Stomach (tissue), 4 donors: ENCODE results near the gene GNG7.

Source experiments
- EP300 ChIP-seq: sonication (generic); formaldehyde crosslinking; IDR thresholded peaks from one replicate; pipeline ENCODE4 v1.6.1; 2017; ENCODE audit warnings: antibody characterized with exemption
- POLR2A ChIP-seq, 4 donors: fragments of 450-650 bp; IDR thresholded peaks; one replicate each; pipeline ENCODE4 v1.6.1; 2016; ENCODE audit warnings: antibody characterized with exemption in 4 of 4, control low read depth in 2 of 4, mild to moderate bottlenecking in 1 of 4, moderate library complexity in 1 of 4

DNA sequence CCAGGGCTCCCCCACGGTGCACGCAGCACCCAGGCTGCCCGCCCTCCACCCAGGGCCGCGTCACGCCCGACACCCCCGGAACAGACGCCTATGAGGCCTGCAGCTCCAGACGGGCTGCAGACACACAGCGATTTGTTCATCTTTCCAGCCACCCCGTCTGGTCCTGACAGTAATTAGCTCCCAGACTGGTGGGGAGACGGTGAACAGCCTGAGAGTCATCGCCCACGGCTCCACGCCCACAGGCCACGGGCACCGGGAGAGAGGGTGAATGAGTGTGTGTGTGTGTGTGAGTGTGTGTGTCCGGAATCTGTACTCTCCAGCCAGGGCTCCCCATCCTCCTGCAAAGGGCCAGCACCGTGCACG lies 208.4 kb downstream of the GNG7 start:
- TF ChIP-seq EP300 (no peak), POLR2A (IDR thresholded peaks at IDR 0.05) (no peak)
